HEK293 (cell line): Measurements from ENCODE around the gene CAND1.

ENCODE experiments used
- CTCF ChIA-PET: fragments of 350-600 bp; formaldehyde crosslinking; extraction: SDS; loops from one replicate; lab custom pipeline; 2021; ENCODE audit warnings: antibody characterized with exemption; lab: Yijun Ruan, JAX
- POLR2A ChIA-PET: fragments of 300-600 bp; formaldehyde crosslinking; extraction: SDS; loops from one replicate; lab custom pipeline; 2020; ENCODE audit warnings: antibody characterized with exemption, inconsistent platforms; lab: Yijun Ruan, JAX
- H3K27ac ChIP-seq: fragments of 200-500 bp; sonication (Bioruptor generic); 2 replicates; pipeline ENCODE4 v1.5.1; 2014; ENCODE audit warnings: low read depth, low read length, control low read depth, inconsistent platforms; ENCODE audit errors: extremely low read depth
- H3K36me3 ChIP-seq, 2 experiments: fragments of 200-500 bp in 1 of 2; sonication (Bioruptor generic) in 1 of 2; 1 replicate in 1 of 2; 2 replicates in 1 of 2; pipeline ENCODE4 v1.5.1; 2014 to 2017; ENCODE audit warnings: inconsistent platforms in 2 of 2, low read length in 2 of 2; ENCODE audit not compliant: control insufficient read depth in 2 of 2, insufficient read depth in 1 of 2
- H3K4me1 ChIP-seq: fragments of 200-500 bp; sonication (Bioruptor generic); 2 replicates; pipeline ENCODE4 v1.5.1; 2014; ENCODE audit warnings: mild to moderate bottlenecking, low read length, inconsistent platforms; ENCODE audit not compliant: control insufficient read depth, insufficient read depth
- H3K4me3 ChIP-seq: 2 replicates; pipeline ENCODE4 v1.5.1; 2011; ENCODE audit warnings: low read depth, mild to moderate bottlenecking, control low read depth, low read length, moderate library complexity
- H3K9me3 ChIP-seq: fragments of 200-500 bp; sonication (Bioruptor generic); 2 replicates; pipeline ENCODE4 v1.5.1; 2014; ENCODE audit warnings: low read depth, low read length, inconsistent platforms; ENCODE audit not compliant: control insufficient read depth, insufficient read depth
- KLF10 ChIP-seq: fragments of 450-650 bp; IDR thresholded peaks from 2 replicates; pipeline ENCODE4 v1.5.1; 2018; ENCODE audit warnings: missing biosample characterization, mild to moderate bottlenecking, missing genetic modification characterization
- PRDM10 ChIP-seq: fragments of 450-650 bp; formaldehyde crosslinking; IDR thresholded peaks from 2 replicates; pipeline ENCODE4 v1.5.1; 2016; ENCODE audit warnings: missing biosample characterization, missing genetic modification characterization
- ZBTB21 ChIP-seq: fragments of 450-650 bp; formaldehyde crosslinking; IDR thresholded peaks from 2 replicates; pipeline ENCODE4 v1.5.1; 2017; ENCODE audit warnings: missing biosample characterization, missing genetic modification characterization
- ZBTB6 ChIP-seq: fragments of 450-650 bp; formaldehyde crosslinking; IDR thresholded peaks from 2 replicates; pipeline ENCODE4 v1.5.1; 2017; ENCODE audit warnings: missing biosample characterization, missing genetic modification characterization
- ZNF423 ChIP-seq: fragments of 450-650 bp; formaldehyde crosslinking; IDR thresholded peaks from 2 replicates; pipeline ENCODE4 v1.5.1; 2016; ENCODE audit warnings: missing biosample characterization, missing genetic modification characterization
- ZNF621 ChIP-seq: fragments of 450-650 bp; formaldehyde crosslinking; IDR thresholded peaks from 2 replicates; pipeline ENCODE4 v1.5.1; 2017; ENCODE audit warnings: missing biosample characterization, missing genetic modification characterization

The CAND1 gene

GRCh38 chr12:67367843-67368242, 98.7 kb downstream of the CAND1 start:
- Histone ChIP-seq H3K4me1 (peaks cover 8% of the 10 kb centered on the region), H3K36me3 (no peaks in the 10 kb centered on the region), H3K4me3 (no peak overlapping the region), H3K27ac (no peak overlapping the region)
- TF ChIP-seq KLF10 (tag by site-specific recombination), result no peak
- peak; percentile 60 for TF ChIP-seq PRDM10 (tag by site-specific recombination)
- TF ChIP-seq ZBTB21, result no peak
- no peak for TF ChIP-seq ZNF621 (tag by site-specific recombination)
- no peak for TF ChIP-seq ZBTB6 (tag by site-specific recombination)
- no peak for TF ChIP-seq ZNF423
- TF ChIP-seq, all 188 proteins: peak for 1
- no peaks in the 10 kb centered on the region for H3K9me3 ChIP-seq
- ChIA-PET POLR2A (no interaction called here), CTCF (interaction anchor here (0.6 kb wide), 1 partner anchor 77 kb away, joined by 3 read pairs; no protein-coding TSS in a partner anchor)
